ENCODE measurements around the gene RAB10. TPM values are rescaled to one million over a fixed set of nuclear protein-coding genes. Genes with fewer than 3 reads are reported as not detected.

RAB10 gene
- polyA plus RNA-seq, 3 donors, result 172 to 177 (median 175) TPM

GRCh38 chr2:26175466-26176278 lies 141.8 kb downstream of the RAB10 start:
- DNase-seq (ENCODE audit: low read depth in 3 of 3, low spot score in 2 of 3), result no peak

GRCh38 chr2:26176279-26176615 lies 142.4 kb downstream of the RAB10 start:
- no peak for DNase-seq (ENCODE audit: low read depth in 3 of 3, low spot score in 2 of 3)

- no peak for DNase-seq (ENCODE audit: low read depth in 3 of 3, low spot score in 2 of 3)
Measured at GRCh38 chr2:26177122-26177521, 143.2 kb downstream of the RAB10 start.

GRCh38 chr2:26178246-26178645 lies 144.4 kb downstream of the RAB10 start:
- no peak for DNase-seq (ENCODE audit: low read depth in 3 of 3, low spot score in 2 of 3)

- no peak for DNase-seq (ENCODE audit: low read depth in 3 of 3, low spot score in 2 of 3)
Measured at GRCh38 chr2:26178746-26179436, 145.0 kb downstream of the RAB10 start.

GRCh38 chr2:26179446-26179913 lies 145.6 kb downstream of the RAB10 start:
- no peak for DNase-seq (ENCODE audit: low read depth in 3 of 3, low spot score in 2 of 3)

GRCh38 chr2:26182441-26182840 lies 148.6 kb downstream of the RAB10 start:
- no peak for DNase-seq (ENCODE audit: low read depth in 3 of 3, low spot score in 2 of 3)

GRCh38 chr2:26182887-26183630 lies 149.2 kb downstream of the RAB10 start:
- DNase-seq (ENCODE audit: low read depth in 3 of 3, low spot score in 2 of 3), result no peak

- no peak for DNase-seq (ENCODE audit: low read depth in 3 of 3, low spot score in 2 of 3)
Measured at GRCh38 chr2:26184121-26184520, 150.2 kb downstream of the RAB10 start.

GRCh38 chr2:26184555-26185303 lies 150.8 kb downstream of the RAB10 start:
- peak; percentile 75 to 83 (median 78) for DNase-seq (ENCODE audit: low read depth in 3 of 3, low spot score in 2 of 3)

GRCh38 chr2:26185304-26185928 lies 151.5 kb downstream of the RAB10 start:
- no peak for DNase-seq (ENCODE audit: low read depth in 3 of 3, low spot score in 2 of 3)

GRCh38 chr2:26185954-26186770 lies 152.3 kb downstream of the RAB10 start:
- no peak for DNase-seq (ENCODE audit: low read depth in 3 of 3, low spot score in 2 of 3)

Other genes with a start within 250 kb of the RAB10 start
- 10 to 100 TPM; 20.5 to 25.2 (median 23.5) TPM for gene ASXL2, start 155.6 kb upstream of the RAB10 start, polyA plus RNA-seq (ENCODE audit: insufficient read length in 3 of 3)
- gene KIF3C, start 51.6 kb upstream of the RAB10 start, polyA plus RNA-seq (ENCODE audit: insufficient read length in 3 of 3), result 10 to 100 TPM; 15.6 to 18.3 (median 17.9) TPM
- 1 to 10 TPM; 5.9 to 6.1 (median 6.0) TPM for gene GAREM2, start 139.0 kb downstream of the RAB10 start, polyA plus RNA-seq (ENCODE audit: insufficient read length in 3 of 3)
- 100 to 1,000 TPM; 222 to 257 (median 228) TPM for gene HADHA, start 210.5 kb downstream of the RAB10 start, polyA plus RNA-seq (ENCODE audit: insufficient read length in 3 of 3)
- 100 to 1,000 TPM; 170 to 199 (median 195) TPM for gene HADHB, start 210.9 kb downstream of the RAB10 start, polyA plus RNA-seq (ENCODE audit: insufficient read length in 3 of 3)

Data from right renal cortex interstitium (tissue), 3 donors.